Naive thymus-derived CD4-positive, alpha-beta T cell (primary cell): ENCODE measurements around the gene MORN5. TPM values are rescaled to one million over a fixed set of nuclear protein-coding genes. Genes with fewer than 3 reads are reported as not detected.

Experiments
- ATAC-seq: fragments of 150-1000 bp; cut with Tn5 transposase; 2 replicates; pipeline ENCODE4 v1.10.0; 2021; ENCODE audit warnings: mild to moderate bottlenecking, moderate library complexity
- CTCF ChIA-PET: fragments of 350-600 bp; sonication (Branson Sonifier 250); formaldehyde crosslinking; loops from one replicate; lab custom pipeline; 2021; ENCODE audit warnings: antibody characterized with exemption; lab: Charles Lee
- POLR2A ChIA-PET: fragments of 350-600 bp; sonication (Branson Sonifier 250); formaldehyde crosslinking; loops from one replicate; lab custom pipeline; 2021; ENCODE audit warnings: antibody characterized with exemption, inconsistent platforms; lab: Charles Lee
- DNase-seq, 9 donors: peaks; one replicate each; pipeline versions ENCODE4 v3.0.0 to v3.0.0-alpha.2; 2020 to 2022; ENCODE audit warnings: mixed read lengths in 1 of 9
- H3K27ac ChIP-seq: one replicate; pipeline ENCODE4 v1.7.0; 2013; ENCODE audit warnings: mild to moderate bottlenecking, low read depth, low read length, moderate library complexity
- H3K27me3 ChIP-seq, 2 donors: one replicate each; pipeline ENCODE4 v1.7.0; 2013; ENCODE audit warnings: low read length in 2 of 2, mild to moderate bottlenecking in 2 of 2, moderate library complexity in 2 of 2; ENCODE audit not compliant: control insufficient read depth in 2 of 2, insufficient read depth in 2 of 2
- H3K36me3 ChIP-seq, 3 experiments: 1 replicate in 2 of 3; 2 replicates in 1 of 3; pipeline ENCODE4 v1.7.0; 2013; ENCODE audit warnings: low read length in 3 of 3, mild to moderate bottlenecking in 3 of 3, moderate library complexity in 1 of 3; ENCODE audit not compliant: insufficient read depth in 3 of 3, control insufficient read depth in 2 of 3
- H3K4me1 ChIP-seq, 2 donors: one replicate each; pipeline ENCODE4 v1.7.0; 2013; ENCODE audit warnings: low read length in 2 of 2, mild to moderate bottlenecking in 2 of 2, moderate library complexity in 1 of 2; ENCODE audit not compliant: control insufficient read depth in 2 of 2, insufficient read depth in 2 of 2
- H3K4me3 ChIP-seq: 2 replicates; pipeline ENCODE4 v1.7.0; 2013; ENCODE audit warnings: mild to moderate bottlenecking, low read length
- H3K9me3 ChIP-seq, 3 experiments: 1 replicate in 2 of 3; 2 replicates in 1 of 3; pipeline ENCODE4 v1.7.0; 2013; ENCODE audit warnings: low read length in 3 of 3; ENCODE audit not compliant: control insufficient read depth in 2 of 3
- H3K27ac Mint-ChIP-seq, 9 donors: one replicate each; pipeline ENCODE4 v1.8.0; 2020 to 2022; ENCODE audit warnings: mixed read lengths in 9 of 9, mild to moderate bottlenecking in 8 of 9, moderate library complexity in 5 of 9, inconsistent platforms in 2 of 9
- H3K27me3 Mint-ChIP-seq, 5 donors: one replicate each; pipeline ENCODE4 v1.8.0; 2021 to 2022; ENCODE audit warnings: mixed read lengths in 5 of 5, mild to moderate bottlenecking in 1 of 5
- H3K36me3 Mint-ChIP-seq, 5 donors: one replicate each; pipeline ENCODE4 v1.8.0; 2020 to 2022; ENCODE audit warnings: mixed read lengths in 5 of 5, mild to moderate bottlenecking in 3 of 5, inconsistent platforms in 1 of 5
- H3K4me1 Mint-ChIP-seq, 7 donors: one replicate each; pipeline ENCODE4 v1.8.0; 2020 to 2022; ENCODE audit warnings: mixed read lengths in 7 of 7, mild to moderate bottlenecking in 3 of 7, inconsistent platforms in 1 of 7
- H3K4me3 Mint-ChIP-seq, 10 donors: one replicate each; pipeline ENCODE4 v1.8.0; 2020 to 2022; ENCODE audit warnings: mild to moderate bottlenecking in 10 of 10, mixed read lengths in 10 of 10, moderate library complexity in 6 of 10, inconsistent platforms in 2 of 10
- H3K9me3 Mint-ChIP-seq, 11 donors: one replicate each; pipeline ENCODE4 v1.8.0; 2020 to 2022; ENCODE audit warnings: mixed read lengths in 11 of 11, mild to moderate bottlenecking in 4 of 11, inconsistent platforms in 1 of 11, moderate library complexity in 1 of 11
- intact Hi-C, 2 donors: fragments of 100-400 bp; cut with micrococcal nuclease; formaldehyde crosslinking; loops; one replicate each; pipeline ENCODE4 v1.15.1; 2023
- polyA plus RNA-seq, 2 donors: library from polyadenylated mRNA; unstranded; fragments of 300-500 nt; fragmentation: Illumina TruSeq; gene quantifications; one replicate each; pipeline ENCODE4 v1.2.3, GENCODE V29; 2021
- total RNA-seq, 6 experiments: library from RNA in 5 of 6; stranded (reverse) in 5 of 6; gene quantifications; 1 replicate in 5 of 6; 2 replicates in 1 of 6; pipeline ENCODE4 v1.2.3 and lab custom pipeline; 2021 to 2026

Gene MORN5
- total and polyA plus RNA-seq, 7 experiments from 2014 or later, result not detected

DNA sequence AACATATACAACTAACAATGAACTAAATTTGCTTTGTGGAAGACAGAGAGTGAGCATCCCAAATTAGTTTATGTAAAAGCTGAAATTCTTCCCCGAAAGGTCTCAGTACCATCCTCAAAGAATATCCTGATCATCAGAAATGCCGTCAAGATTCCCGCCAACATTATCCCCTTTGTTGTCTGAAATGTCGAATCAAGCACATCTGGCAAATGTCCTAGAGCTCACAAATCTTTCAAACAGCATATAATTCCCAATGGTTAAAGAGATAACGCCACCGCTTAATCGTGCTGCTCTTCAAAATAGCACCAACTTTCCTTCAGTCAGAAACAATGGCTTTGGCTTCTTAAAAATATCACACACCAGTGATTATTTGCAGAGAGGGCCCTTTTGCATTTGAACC, 23.8 kb downstream of the MORN5 start:
- no peaks in the 10 kb centered on the region for H3K9me3 ChIP-seq
- ChIA-PET CTCF (interaction anchor here (0.5 kb wide), 1 partner anchor 64 kb away, joined by 3 read pairs; no protein-coding TSS in a partner anchor), POLR2A (no interaction called here)
- Mint-ChIP-seq H3K36me3 (no peaks in the 10 kb centered on the region), H3K9me3 (no peaks in the 10 kb centered on the region), H3K4me3 (no peak overlapping the region), H3K4me1 (no peaks in the 10 kb centered on the region), H3K27me3 (peaks cover 5 to 12% (median 10%) of the 10 kb centered on the region in 5 donors), H3K27ac (no peak overlapping the region)
- H3K4me3 ChIP-seq, result no peak overlapping the region
- no peaks in the 10 kb centered on the region for H3K27me3 ChIP-seq
- intact Hi-C loops, result no loop called here
- DNase-seq (no peak), ATAC-seq (no peak)
- no peaks in the 10 kb centered on the region for H3K36me3 ChIP-seq
- no peaks in the 10 kb centered on the region for H3K4me1 ChIP-seq
- H3K27ac ChIP-seq, result no peak overlapping the region

DNA sequence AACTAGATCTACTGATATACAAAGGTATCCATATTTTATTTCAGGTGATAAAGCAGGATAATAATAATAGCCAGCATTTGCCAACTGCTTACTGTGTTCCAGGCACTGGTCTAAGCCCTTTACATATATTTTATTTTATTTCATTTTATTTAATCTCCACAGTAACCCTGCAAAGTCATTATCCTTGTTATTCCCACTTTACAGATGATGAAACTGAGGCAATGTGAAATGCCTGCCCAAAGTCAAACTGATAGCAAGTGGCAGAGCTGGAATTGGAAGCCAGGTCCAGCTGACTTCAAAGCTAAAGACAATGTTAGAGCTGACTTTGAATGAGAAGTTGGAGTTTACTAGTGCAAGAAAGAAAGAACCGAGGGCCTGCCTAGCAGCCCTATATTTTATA, 24.8 kb downstream of the MORN5 start:
- no peaks in the 10 kb centered on the region for H3K4me1 ChIP-seq
- Mint-ChIP-seq H3K36me3 (no peaks in the 10 kb centered on the region), H3K4me3 (no peak overlapping the region), H3K4me1 (no peaks in the 10 kb centered on the region), H3K27ac (no peak overlapping the region), H3K27me3 (peaks cover 5 to 12% (median 10%) of the 10 kb centered on the region in 5 donors), H3K9me3 (no peaks in the 10 kb centered on the region)
- DNase-seq (no peak), ATAC-seq (no peak)
- ChIA-PET CTCF (no interaction called here), POLR2A (no interaction called here)
- H3K27me3 ChIP-seq, result no peaks in the 10 kb centered on the region
- no peak overlapping the region for H3K27ac ChIP-seq
- H3K36me3 ChIP-seq, result no peaks in the 10 kb centered on the region
- H3K9me3 ChIP-seq, result no peaks in the 10 kb centered on the region
- intact Hi-C loops, result no loop called here
- no peak overlapping the region for H3K4me3 ChIP-seq

DNA sequence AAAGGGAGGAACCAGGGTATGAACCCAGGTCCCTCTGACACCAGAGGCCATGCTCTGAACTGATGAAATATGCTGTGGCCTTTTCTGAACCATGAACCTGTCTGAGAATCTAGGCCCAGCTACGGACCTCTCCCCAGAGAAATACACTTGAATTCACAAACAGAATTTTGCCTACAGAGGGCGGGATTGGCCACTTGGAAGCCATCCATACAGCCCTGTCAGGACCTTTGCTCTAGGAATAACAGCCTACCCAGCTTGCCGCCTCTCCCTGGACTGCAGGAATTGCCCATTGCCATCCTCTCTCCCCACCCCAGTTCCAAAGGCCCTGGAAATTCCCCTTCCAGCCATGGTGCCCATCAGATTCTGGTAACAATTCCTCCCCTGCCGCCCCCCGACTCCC, 26.6 kb downstream of the MORN5 start:
- ATAC-seq (no peak), DNase-seq (no peak)
- ChIA-PET CTCF (no interaction called here), POLR2A (no interaction called here)
- Histone ChIP-seq H3K27ac (no peak overlapping the region), H3K4me3 (no peak overlapping the region), H3K36me3 (no peaks in the 10 kb centered on the region), H3K9me3 (no peaks in the 10 kb centered on the region), H3K27me3 (no peaks in the 10 kb centered on the region), H3K4me1 (no peaks in the 10 kb centered on the region)
- intact Hi-C loops, result no loop called here
- peaks cover 0 to 12% (median 9%) of the 10 kb centered on the region in 5 donors for H3K27me3 Mint-ChIP-seq
- H3K4me1 Mint-ChIP-seq, result no peaks in the 10 kb centered on the region
- no peaks in the 10 kb centered on the region for H3K36me3 Mint-ChIP-seq
- no peaks in the 10 kb centered on the region for H3K9me3 Mint-ChIP-seq
- H3K4me3 Mint-ChIP-seq, result no peak overlapping the region
- H3K27ac Mint-ChIP-seq, result no peak overlapping the region

DNA sequence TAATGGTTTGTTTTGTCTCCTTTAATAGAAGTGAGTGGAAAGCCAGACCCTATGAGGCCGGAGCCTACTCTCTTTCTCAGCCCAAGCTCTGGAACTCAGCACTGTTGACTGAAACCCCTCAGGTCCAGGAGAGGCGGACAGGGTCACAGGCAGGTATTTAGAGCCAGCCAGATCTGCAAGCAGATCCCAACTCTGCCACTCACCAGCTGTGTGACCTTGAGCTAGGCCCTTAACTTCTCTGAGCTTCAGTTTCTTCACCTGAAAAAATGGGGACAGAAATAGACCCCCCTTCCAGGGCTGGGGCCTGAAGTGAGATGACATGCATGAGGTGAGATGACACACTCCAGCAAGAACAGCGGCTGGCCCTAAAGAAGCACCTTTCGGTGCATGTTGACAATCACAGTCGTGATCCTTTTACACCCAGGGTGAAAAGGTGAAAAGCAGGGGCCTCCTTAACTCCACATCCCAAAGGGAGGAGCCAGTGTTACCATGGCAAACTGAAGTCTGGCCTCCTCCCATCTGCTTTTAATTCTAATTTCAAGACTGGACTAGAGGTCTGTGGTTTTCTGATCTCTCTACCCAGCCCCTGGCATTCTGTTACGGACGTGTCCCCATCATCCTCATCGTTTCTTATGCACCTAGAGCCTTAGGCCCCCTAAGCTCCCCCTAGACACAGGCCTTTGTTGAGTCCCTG, 27.2 kb downstream of the MORN5 start:
- Mint-ChIP-seq H3K36me3 (no peaks in the 10 kb centered on the region), H3K9me3 (no peaks in the 10 kb centered on the region), H3K27me3 (peaks cover 0 to 11% (median 7%) of the 10 kb centered on the region in 5 donors), H3K4me3 (no peak overlapping the region), H3K4me1 (no peaks in the 10 kb centered on the region), H3K27ac (no peak overlapping the region)
- no peak for ATAC-seq
- H3K4me3 ChIP-seq, result no peak overlapping the region
- ChIA-PET CTCF (interaction anchor here (1.0 kb wide), 1 partner anchor 62 kb away, joined by 4 read pairs; no protein-coding TSS in a partner anchor), POLR2A (no interaction called here)
- H3K9me3 ChIP-seq, result no peaks in the 10 kb centered on the region
- DNase-seq, result no peak
- intact Hi-C loops, result no loop called here
- H3K27ac ChIP-seq, result no peak overlapping the region
- H3K4me1 ChIP-seq, result no peaks in the 10 kb centered on the region
- no peaks in the 10 kb centered on the region for H3K36me3 ChIP-seq
- no peaks in the 10 kb centered on the region for H3K27me3 ChIP-seq

DNA sequence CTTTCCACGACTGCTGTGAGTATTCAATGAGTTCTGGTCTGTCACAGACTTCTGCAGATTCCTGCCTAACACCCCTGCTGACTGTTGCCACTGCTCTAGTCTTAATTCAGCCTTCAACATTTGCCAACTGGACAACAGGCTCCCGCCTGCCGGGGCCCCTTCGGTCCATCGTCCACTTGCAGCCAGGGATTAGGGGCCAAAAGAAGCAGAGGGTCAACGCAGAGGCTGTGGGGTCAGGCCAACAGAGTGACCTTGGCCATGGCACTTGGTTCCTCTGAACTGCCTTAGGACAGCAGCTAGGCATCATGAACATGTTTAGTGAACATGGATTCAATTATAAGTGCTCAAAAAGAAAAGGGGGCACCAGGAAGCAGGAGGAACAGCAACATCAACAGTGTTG, 28.7 kb downstream of the MORN5 start:
- H3K27me3 Mint-ChIP-seq, result peaks cover 0 to 5% (median 1%) of the 10 kb centered on the region in 5 donors
- H3K9me3 Mint-ChIP-seq, result no peaks in the 10 kb centered on the region
- no peak overlapping the region for H3K27ac Mint-ChIP-seq
- Histone ChIP-seq H3K36me3 (no peaks in the 10 kb centered on the region), H3K27me3 (no peaks in the 10 kb centered on the region), H3K4me3 (no peak overlapping the region), H3K4me1 (no peaks in the 10 kb centered on the region), H3K27ac (no peak overlapping the region), H3K9me3 (no peaks in the 10 kb centered on the region)
- no peak for ATAC-seq
- intact Hi-C loops, result no loop called here
- no peak overlapping the region for H3K4me3 Mint-ChIP-seq
- no peaks in the 10 kb centered on the region for H3K4me1 Mint-ChIP-seq
- ChIA-PET POLR2A (no interaction called here), CTCF (no interaction called here)
- H3K36me3 Mint-ChIP-seq, result no peaks in the 10 kb centered on the region
- no peak for DNase-seq

DNA sequence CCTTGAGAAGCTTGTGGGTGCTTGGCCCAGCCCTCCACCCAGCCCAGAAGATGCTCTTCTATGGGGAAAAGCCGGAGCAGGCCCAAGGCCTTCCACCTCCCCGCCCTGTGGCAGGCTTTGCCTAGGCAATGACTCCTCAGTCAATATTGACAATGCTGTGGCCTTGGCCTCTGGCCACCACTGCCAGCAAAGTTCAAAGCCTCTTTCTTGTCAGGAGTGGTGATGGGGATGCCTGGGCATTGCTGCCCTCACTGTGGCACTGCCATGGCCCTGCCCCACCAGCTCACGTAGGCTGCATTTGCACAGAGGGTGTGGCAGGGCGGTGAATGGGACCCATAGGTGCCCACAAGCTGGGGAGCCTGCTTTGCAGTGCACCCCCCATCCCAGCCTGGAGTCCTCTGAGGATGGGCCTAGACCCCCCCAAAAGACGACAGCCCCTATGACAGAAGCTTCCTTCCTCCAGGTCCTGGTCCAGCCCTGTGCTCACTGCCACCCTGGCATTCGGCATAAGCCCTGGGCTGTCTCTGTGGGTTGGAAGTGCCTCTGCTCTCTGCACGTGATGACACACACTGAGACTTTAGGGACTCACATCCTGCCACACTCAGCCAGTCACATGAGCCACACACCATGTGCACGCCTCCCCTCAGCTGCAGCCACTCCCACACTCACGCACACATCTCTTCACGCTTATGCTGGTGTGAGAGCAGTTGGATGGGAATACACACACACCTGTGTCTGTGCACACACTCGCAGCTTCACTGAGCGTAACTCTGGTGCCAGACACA, 31.1 kb downstream of the MORN5 start:
- Mint-ChIP-seq H3K27me3 (no peaks in the 10 kb centered on the region), H3K4me3 (no peak overlapping the region), H3K9me3 (no peaks in the 10 kb centered on the region), H3K36me3 (no peaks in the 10 kb centered on the region), H3K27ac (no peak overlapping the region), H3K4me1 (no peaks in the 10 kb centered on the region)
- H3K27ac ChIP-seq, result no peak overlapping the region
- no peak for ATAC-seq
- no peaks in the 10 kb centered on the region for H3K36me3 ChIP-seq
- H3K27me3 ChIP-seq, result no peaks in the 10 kb centered on the region
- POLR2A ChIA-PET, result no interaction called here
- H3K9me3 ChIP-seq, result no peaks in the 10 kb centered on the region
- H3K4me1 ChIP-seq, result no peaks in the 10 kb centered on the region
- no peak for DNase-seq
- intact Hi-C loops, result no loop called here
- H3K4me3 ChIP-seq, result no peak overlapping the region
- CTCF ChIA-PET, result no interaction called here

DNA sequence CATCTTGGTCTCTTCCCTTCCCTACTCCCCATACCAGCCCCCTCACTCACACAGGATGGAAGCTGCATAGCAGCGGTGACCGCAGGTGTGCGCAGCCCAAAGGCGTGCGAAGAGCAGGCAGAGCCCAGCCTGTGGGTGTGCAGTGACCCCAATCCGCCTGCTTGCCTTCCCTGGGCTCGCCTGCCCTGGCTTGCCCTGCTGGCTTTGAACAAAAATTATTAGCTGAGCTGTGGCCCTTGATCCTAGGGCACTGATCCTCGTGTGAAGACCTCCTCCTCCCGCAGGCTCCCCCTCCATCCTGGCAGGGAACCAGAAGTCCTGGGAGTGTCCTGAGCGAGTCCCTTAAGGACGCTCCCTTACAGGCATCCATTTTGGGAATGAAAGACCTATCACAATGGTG, 31.9 kb downstream of the MORN5 start:
- H3K27ac ChIP-seq, result no peak overlapping the region
- Mint-ChIP-seq H3K4me3 (no peak overlapping the region), H3K9me3 (no peaks in the 10 kb centered on the region), H3K36me3 (no peaks in the 10 kb centered on the region), H3K27me3 (peaks cover 0 to 1% (median 0%) of the 10 kb centered on the region in 5 donors), H3K4me1 (no peaks in the 10 kb centered on the region), H3K27ac (no peak overlapping the region)
- no peak overlapping the region for H3K4me3 ChIP-seq
- POLR2A ChIA-PET, result no interaction called here
- H3K4me1 ChIP-seq, result no peaks in the 10 kb centered on the region
- DNase-seq (no peak), ATAC-seq (no peak)
- H3K36me3 ChIP-seq, result no peaks in the 10 kb centered on the region
- CTCF ChIA-PET, result no interaction called here
- no peaks in the 10 kb centered on the region for H3K9me3 ChIP-seq
- no peaks in the 10 kb centered on the region for H3K27me3 ChIP-seq
- intact Hi-C loops, result no loop called here
